B cell (primary cell): Measurements from ENCODE around the gene PLBD2. TPM values are rescaled to one million over a fixed set of nuclear protein-coding genes. Genes with fewer than 3 reads are reported as not detected.

Experiments
- ATAC-seq: fragments of 200-7000 bp; cut with Tn5 transposase; one replicate; pipeline ENCODE4 v1.10.0; 2021; ENCODE audit warnings: low read depth, mild to moderate bottlenecking, moderate number of reproducible peaks, moderate library complexity
- CTCF ChIA-PET: fragments of 350-600 bp; sonication (Branson Sonifier 250); formaldehyde crosslinking; loops from one replicate; lab custom pipeline; 2021; ENCODE audit warnings: antibody characterized with exemption, inconsistent platforms; lab: Charles Lee
- POLR2A ChIA-PET: fragments of 350-600 bp; sonication (Branson Sonifier 250); formaldehyde crosslinking; loops from one replicate; lab custom pipeline; 2021; ENCODE audit warnings: antibody characterized with exemption; lab: Charles Lee
- DNase-seq: peaks from one replicate; pipeline ENCODE4 v3.0.0; 2013
- H2AFZ ChIP-seq: 2 replicates; pipeline ENCODE4 v1.6.1; 2012; ENCODE audit warnings: mild to moderate bottlenecking, low read depth, low read length; ENCODE audit not compliant: insufficient read depth, poor library complexity, severe bottlenecking
- H3K27ac ChIP-seq, 2 donors: 1 replicate in 1 of 2; 2 replicates in 1 of 2; pipeline ENCODE4 v1.5.1; 2012 to 2013; ENCODE audit warnings: low read length in 2 of 2, mild to moderate bottlenecking in 2 of 2, moderate library complexity in 1 of 2
- H3K27me3 ChIP-seq, 4 experiments: fragments of 200-600 bp in 1 of 4; sonication (generic) in 1 of 4; replicated peaks in 1 of 4; 1 replicate in 2 of 4; 2 replicates in 2 of 4; pipeline versions ENCODE4 v1.6.1 to v1.7.0; 2013 to 2016; ENCODE audit warnings: low read length in 3 of 4, mild to moderate bottlenecking in 2 of 4, mixed read lengths in 1 of 4, moderate library complexity in 1 of 4; ENCODE audit not compliant: insufficient read depth in 4 of 4, control insufficient read depth in 3 of 4; ENCODE audit errors: control extremely low read depth in 1 of 4
- H3K36me3 ChIP-seq, 2 experiments: replicated peaks in 1 of 2; 1 replicate in 1 of 2; 2 replicates in 1 of 2; pipeline versions ENCODE4 v1.6.1 to v1.7.1; 2013; ENCODE audit warnings: low read length in 1 of 2; ENCODE audit not compliant: insufficient read depth in 2 of 2, control insufficient read depth in 1 of 2; ENCODE audit errors: control extremely low read depth in 1 of 2, extremely low read depth in 1 of 2
- H3K4me1 ChIP-seq, 2 donors: fragments of 200-600 bp in 1 of 2; sonication (generic) in 1 of 2; 1 replicate in 1 of 2; 2 replicates in 1 of 2; pipeline versions ENCODE4 v1.5.1 to v1.6.1; 2013 to 2017; ENCODE audit warnings: low read length in 2 of 2; ENCODE audit not compliant: control insufficient read depth in 2 of 2, insufficient read depth in 2 of 2
- H3K4me2 ChIP-seq: replicated peaks from 2 replicates; pipeline ENCODE3; 2012; ENCODE audit warnings: mild to moderate bottlenecking, low read depth, low read length; ENCODE audit not compliant: poor library complexity, severe bottlenecking
- H3K4me3 ChIP-seq, 5 experiments: fragments of 200-600 bp in 1 of 5; sonication (generic) in 1 of 5; 1 replicate in 3 of 5; 2 replicates in 2 of 5; pipeline versions ENCODE4 v1.5.1 to v1.7.0; 2011 to 2016; ENCODE audit warnings: low read length in 4 of 5, mild to moderate bottlenecking in 4 of 5, low read depth in 2 of 5, control low read depth in 1 of 5, moderate library complexity in 1 of 5; ENCODE audit not compliant: insufficient read depth in 1 of 5; ENCODE audit errors: control extremely low read depth in 1 of 5, extremely low read depth in 1 of 5
- H3K79me2 ChIP-seq: fragments of 200-600 bp; sonication (generic); one replicate; pipeline ENCODE4 v1.6.0; 2016; ENCODE audit warnings: low read length; ENCODE audit not compliant: control insufficient read depth, insufficient read depth
- H3K9ac ChIP-seq: fragments of 200-600 bp; sonication (generic); 2 replicates; pipeline ENCODE4 v1.6.1; 2017; ENCODE audit warnings: mild to moderate bottlenecking, low read length, moderate library complexity
- H3K9me3 ChIP-seq, 3 donors: one replicate each; pipeline versions ENCODE4 v1.6.1 to v1.7.1; 2013; ENCODE audit warnings: low read length in 2 of 3; ENCODE audit not compliant: control insufficient read depth in 2 of 3, insufficient read depth in 1 of 3; ENCODE audit errors: control extremely low read depth in 1 of 3
- H4K20me1 ChIP-seq: 2 replicates; pipeline ENCODE4 v1.6.0; 2012; ENCODE audit warnings: mild to moderate bottlenecking, low read length; ENCODE audit not compliant: insufficient read depth, control insufficient read depth, poor library complexity, severe bottlenecking
- H3K27ac Mint-ChIP-seq: one replicate; pipeline ENCODE4 v1.8.0; 2021; ENCODE audit warnings: mixed read lengths
- H3K27me3 Mint-ChIP-seq: one replicate; pipeline ENCODE4 v1.8.0; 2021; ENCODE audit warnings: mixed read lengths
- H3K4me1 Mint-ChIP-seq: one replicate; pipeline ENCODE4 v1.8.0; 2021; ENCODE audit warnings: mixed read lengths
- H3K4me3 Mint-ChIP-seq: one replicate; pipeline ENCODE4 v1.8.0; 2021; ENCODE audit warnings: mixed read lengths
- H3K9me3 Mint-ChIP-seq: one replicate; pipeline ENCODE4 v1.8.0; 2022; ENCODE audit warnings: mixed read lengths; ENCODE audit not compliant: insufficient read depth
- EZH2 ChIP-seq: IDR thresholded peaks from 2 replicates; pipeline ENCODE4 v1.6.1; 2012; ENCODE audit warnings: borderline replicate concordance, low read depth, mild to moderate bottlenecking, moderate library complexity, low read length; ENCODE audit not compliant: insufficient read depth, poor library complexity, severe bottlenecking
- WGBS: methylation state at CpG from one replicate; pipeline ENCODE4 v1.1.5; 2013; ENCODE audit warnings: missing lambda C conversion rate; ENCODE audit not compliant: insufficient coverage; 5-methylcytosine and 5-hydroxymethylcytosine counted together
- intact Hi-C: fragments of 100-400 bp; cut with micrococcal nuclease; formaldehyde crosslinking; loops from one replicate; pipeline ENCODE4 v1.10.0; 2022
- polyA plus RNA-seq: library from polyadenylated mRNA; depleted of rRNA; stranded (reverse); fragments of >200 nt; gene quantifications from 2 replicates; pipeline ENCODE4 v1.2.3, GENCODE V29; 2012
- total RNA-seq, 2 donors: library from RNA; stranded (reverse); fragments of 120-200 nt in 1 of 2; gene quantifications; 1 replicate in 1 of 2; 2 replicates in 1 of 2; pipeline versions ENCODE4 v1.2.3 to v1.2.4, GENCODE V29; 2013 to 2022
- TF ChIP-seq, protein P1 (sequence below): fragments of 200-600 bp; IDR thresholded peaks from one replicate; pipeline ENCODE4 v1.8.0; 2022; ENCODE audit warnings: antibody characterized with exemption, mild to moderate bottlenecking

PLBD2 gene
- total and polyA plus RNA-seq, 2 donors (not counting 1 experiment from before 2014, with no cell fraction given): 2.9 to 11.6 TPM

DNA sequence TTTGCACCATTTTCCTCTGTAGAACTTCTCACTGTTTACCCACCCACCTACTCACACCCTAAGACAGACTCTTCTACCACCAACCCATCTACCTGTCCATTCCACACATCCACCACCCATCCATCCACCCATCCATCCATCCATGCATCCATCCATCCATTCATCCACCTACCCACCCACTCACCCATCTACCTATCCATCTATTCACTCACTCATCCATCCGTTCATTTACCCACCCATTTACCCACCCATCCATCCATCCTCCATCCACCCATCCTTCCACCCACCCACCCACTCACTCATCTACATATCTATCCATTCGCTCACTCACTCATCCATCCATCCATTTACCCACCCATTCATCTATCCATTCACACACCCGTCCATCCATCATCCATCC is 15.1 kb downstream of the PLBD2 start:
- DNase-seq (no peak), ATAC-seq (no peak)
- H3K27ac ChIP-seq: no peak overlapping the region
- peaks cover 0 to 7% of the 10 kb centered on the region in 2 donors for H3K4me1 ChIP-seq
- no peak overlapping the region for H2AFZ ChIP-seq
- no peaks in the 10 kb centered on the region for H3K79me2 ChIP-seq
- no peak overlapping the region for H3K4me3 Mint-ChIP-seq
- 100% methylated on average over 3 of the region's 3 CpGs for WGBS
- ChIA-PET CTCF (no interaction called here), POLR2A (no interaction called here)
- no peak overlapping the region for H3K9ac ChIP-seq
- peaks cover 0 to 3% (median 0%) of the 10 kb centered on the region in 3 donors for H3K9me3 ChIP-seq
- H4K20me1 ChIP-seq: no peaks in the 10 kb centered on the region
- H3K4me3 ChIP-seq: no peak overlapping the region
- H3K27me3 ChIP-seq: no peaks in the 10 kb centered on the region
- no peak overlapping the region for H3K27ac Mint-ChIP-seq
- no peak for TF ChIP-seq EZH2
- TF ChIP-seq, protein P1, sequence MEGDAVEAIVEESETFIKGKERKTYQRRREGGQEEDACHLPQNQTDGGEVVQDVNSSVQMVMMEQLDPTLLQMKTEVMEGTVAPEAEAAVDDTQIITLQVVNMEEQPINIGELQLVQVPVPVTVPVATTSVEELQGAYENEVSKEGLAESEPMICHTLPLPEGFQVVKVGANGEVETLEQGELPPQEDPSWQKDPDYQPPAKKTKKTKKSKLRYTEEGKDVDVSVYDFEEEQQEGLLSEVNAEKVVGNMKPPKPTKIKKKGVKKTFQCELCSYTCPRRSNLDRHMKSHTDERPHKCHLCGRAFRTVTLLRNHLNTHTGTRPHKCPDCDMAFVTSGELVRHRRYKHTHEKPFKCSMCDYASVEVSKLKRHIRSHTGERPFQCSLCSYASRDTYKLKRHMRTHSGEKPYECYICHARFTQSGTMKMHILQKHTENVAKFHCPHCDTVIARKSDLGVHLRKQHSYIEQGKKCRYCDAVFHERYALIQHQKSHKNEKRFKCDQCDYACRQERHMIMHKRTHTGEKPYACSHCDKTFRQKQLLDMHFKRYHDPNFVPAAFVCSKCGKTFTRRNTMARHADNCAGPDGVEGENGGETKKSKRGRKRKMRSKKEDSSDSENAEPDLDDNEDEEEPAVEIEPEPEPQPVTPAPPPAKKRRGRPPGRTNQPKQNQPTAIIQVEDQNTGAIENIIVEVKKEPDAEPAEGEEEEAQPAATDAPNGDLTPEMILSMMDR: no peak
- intact Hi-C loops: no loop called here
- peaks cover 0 to 11% of the 10 kb centered on the region in 2 experiments for H3K36me3 ChIP-seq
- peaks cover 9% of the 10 kb centered on the region for H3K4me1 Mint-ChIP-seq
- no peak overlapping the region for H3K4me2 ChIP-seq
- H3K27me3 Mint-ChIP-seq: no peaks in the 10 kb centered on the region
- H3K9me3 Mint-ChIP-seq: no peaks in the 10 kb centered on the region

DNA sequence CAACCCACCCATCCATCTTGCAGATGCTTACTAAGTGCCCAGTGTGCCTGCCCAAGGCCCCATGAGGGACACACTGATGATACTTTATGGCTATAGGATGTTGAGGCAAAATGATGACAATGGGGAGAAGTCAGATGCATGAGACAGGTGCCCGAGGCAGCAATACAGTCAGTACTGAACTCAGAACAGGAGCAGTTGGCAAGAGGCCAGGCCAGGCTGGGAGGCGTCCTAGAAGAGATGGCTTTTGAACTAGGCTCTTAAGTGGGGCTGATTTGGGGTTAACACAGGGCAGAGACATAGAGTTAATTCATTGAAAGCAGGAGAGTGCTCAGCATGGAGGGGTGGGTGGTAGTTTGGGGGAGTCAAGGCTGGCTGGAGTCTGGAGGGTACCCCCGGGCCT is 15.6 kb downstream of the PLBD2 start:
- H3K4me2 ChIP-seq: no peak overlapping the region
- H3K27me3 ChIP-seq: no peaks in the 10 kb centered on the region
- H3K36me3 ChIP-seq: peaks cover 0 to 11% of the 10 kb centered on the region in 2 experiments
- Mint-ChIP-seq H3K27ac (no peak overlapping the region), H3K9me3 (no peaks in the 10 kb centered on the region), H3K4me1 (peaks cover 9% of the 10 kb centered on the region), H3K4me3 (no peak overlapping the region), H3K27me3 (no peaks in the 10 kb centered on the region)
- TF ChIP-seq EZH2: no peak
- TF ChIP-seq, protein P1: no peak
- H2AFZ ChIP-seq: no peak overlapping the region
- H3K9ac ChIP-seq: no peak overlapping the region
- POLR2A ChIA-PET: no interaction called here
- CTCF ChIA-PET: no interaction called here
- H3K4me1 ChIP-seq: peaks cover 0 to 7% of the 10 kb centered on the region in 2 donors
- WGBS: 100% methylated on average over 2 of the region's 3 CpGs
- H3K9me3 ChIP-seq: peaks cover 0 to 3% (median 0%) of the 10 kb centered on the region in 3 donors
- no peak for DNase-seq
- intact Hi-C loops: no loop called here
- no peak overlapping the region for H3K27ac ChIP-seq
- no peak for ATAC-seq
- no peaks in the 10 kb centered on the region for H3K79me2 ChIP-seq
- no peak overlapping the region for H3K4me3 ChIP-seq
- no peaks in the 10 kb centered on the region for H4K20me1 ChIP-seq
